ENCODE data around the gene SLC16A7. TPM values are rescaled to one million over a fixed set of nuclear protein-coding genes. Genes with fewer than 3 reads are reported as not detected.

SLC16A7 gene
- total RNA-seq, 4 donors from 2014 or later = 39.1 to 163 (median 88.9) TPM

DNA sequence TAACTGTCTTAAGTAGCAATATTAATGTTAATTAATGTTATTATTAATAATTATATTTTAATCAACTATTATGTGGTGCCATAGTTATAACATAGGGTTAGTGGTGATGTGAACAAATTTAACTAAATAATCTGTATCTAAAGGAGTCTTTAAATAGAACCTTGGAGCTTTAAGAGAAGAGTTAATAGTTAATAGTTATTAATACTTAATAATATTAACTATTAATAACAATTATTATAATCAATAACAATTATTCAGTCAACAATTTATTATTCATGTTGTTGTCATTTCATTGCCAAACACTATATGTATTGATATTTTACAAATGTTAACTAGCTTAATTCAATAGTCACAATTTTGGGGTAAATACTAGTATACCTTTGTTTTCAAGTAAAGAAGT is 58.2 kb downstream of the SLC16A7 start:
- TF ChIP-seq, protein P1, sequence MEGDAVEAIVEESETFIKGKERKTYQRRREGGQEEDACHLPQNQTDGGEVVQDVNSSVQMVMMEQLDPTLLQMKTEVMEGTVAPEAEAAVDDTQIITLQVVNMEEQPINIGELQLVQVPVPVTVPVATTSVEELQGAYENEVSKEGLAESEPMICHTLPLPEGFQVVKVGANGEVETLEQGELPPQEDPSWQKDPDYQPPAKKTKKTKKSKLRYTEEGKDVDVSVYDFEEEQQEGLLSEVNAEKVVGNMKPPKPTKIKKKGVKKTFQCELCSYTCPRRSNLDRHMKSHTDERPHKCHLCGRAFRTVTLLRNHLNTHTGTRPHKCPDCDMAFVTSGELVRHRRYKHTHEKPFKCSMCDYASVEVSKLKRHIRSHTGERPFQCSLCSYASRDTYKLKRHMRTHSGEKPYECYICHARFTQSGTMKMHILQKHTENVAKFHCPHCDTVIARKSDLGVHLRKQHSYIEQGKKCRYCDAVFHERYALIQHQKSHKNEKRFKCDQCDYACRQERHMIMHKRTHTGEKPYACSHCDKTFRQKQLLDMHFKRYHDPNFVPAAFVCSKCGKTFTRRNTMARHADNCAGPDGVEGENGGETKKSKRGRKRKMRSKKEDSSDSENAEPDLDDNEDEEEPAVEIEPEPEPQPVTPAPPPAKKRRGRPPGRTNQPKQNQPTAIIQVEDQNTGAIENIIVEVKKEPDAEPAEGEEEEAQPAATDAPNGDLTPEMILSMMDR (IDR thresholded peaks at IDR 0.05; ENCODE audit: low read depth) = no peak

DNA sequence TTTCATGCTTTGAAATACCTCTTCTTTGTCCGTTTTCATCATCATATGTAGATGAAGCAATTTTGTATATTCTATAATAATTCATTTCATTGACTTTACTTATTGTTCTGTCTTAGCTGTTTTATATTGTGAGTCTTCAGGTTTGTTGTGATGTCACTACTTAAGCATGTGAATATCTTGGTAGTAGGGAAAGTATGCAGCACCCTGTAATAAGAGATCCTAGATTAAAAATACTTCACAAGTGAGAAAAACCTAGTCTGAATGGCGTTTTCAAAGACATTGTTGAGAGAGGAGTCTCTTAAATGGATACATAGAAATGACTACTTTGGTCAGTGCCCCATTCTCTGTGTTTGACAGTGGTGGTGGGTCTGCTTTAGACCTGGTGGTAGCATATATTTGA is 61.4 kb downstream of the SLC16A7 start:
- TF ChIP-seq, protein P1 (IDR thresholded peaks at IDR 0.05; ENCODE audit: low read depth) = no peak

DNA sequence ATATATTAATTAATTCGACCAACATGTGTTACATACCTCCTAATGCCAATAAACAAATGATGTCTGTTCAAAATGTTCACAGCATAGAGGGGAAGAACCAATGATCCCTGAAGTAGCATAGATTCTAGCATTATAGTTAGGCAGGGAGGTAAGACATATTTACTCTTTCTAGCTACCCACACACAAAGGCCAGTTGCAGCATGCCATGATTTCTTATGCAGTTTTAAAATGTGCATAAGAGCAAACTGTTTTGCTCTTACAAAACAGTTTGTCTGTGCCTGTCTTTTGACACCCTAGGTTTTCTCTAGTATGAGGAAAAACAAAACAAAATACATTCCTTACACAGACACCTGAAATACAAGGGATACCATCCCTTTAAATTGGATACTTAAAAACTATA is 61.9 kb downstream of the SLC16A7 start:
- TF ChIP-seq, protein P1 (IDR thresholded peaks at IDR 0.05; ENCODE audit: low read depth) = no peak

DNA sequence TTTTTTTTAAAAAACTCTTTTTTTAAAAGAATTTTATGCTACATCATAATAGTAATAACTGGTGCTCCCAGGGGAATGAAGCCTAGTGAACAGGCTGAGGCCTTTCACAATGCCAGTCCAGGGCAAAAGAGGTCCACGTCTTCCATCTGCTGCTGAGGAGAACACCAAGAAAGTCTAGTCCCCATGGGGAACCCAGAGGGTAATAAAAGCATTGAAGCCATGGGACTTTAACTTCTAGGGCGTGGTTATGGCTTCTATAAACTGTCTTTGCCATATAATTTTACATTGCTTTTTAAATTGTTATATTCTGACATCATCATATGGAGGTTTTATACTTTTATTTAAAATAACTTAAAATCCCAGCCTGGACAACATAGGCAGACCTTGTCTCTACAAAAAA is 64.3 kb downstream of the SLC16A7 start:
- TF ChIP-seq, protein P1 (IDR thresholded peaks at IDR 0.05; ENCODE audit: low read depth) = no peak

DNA sequence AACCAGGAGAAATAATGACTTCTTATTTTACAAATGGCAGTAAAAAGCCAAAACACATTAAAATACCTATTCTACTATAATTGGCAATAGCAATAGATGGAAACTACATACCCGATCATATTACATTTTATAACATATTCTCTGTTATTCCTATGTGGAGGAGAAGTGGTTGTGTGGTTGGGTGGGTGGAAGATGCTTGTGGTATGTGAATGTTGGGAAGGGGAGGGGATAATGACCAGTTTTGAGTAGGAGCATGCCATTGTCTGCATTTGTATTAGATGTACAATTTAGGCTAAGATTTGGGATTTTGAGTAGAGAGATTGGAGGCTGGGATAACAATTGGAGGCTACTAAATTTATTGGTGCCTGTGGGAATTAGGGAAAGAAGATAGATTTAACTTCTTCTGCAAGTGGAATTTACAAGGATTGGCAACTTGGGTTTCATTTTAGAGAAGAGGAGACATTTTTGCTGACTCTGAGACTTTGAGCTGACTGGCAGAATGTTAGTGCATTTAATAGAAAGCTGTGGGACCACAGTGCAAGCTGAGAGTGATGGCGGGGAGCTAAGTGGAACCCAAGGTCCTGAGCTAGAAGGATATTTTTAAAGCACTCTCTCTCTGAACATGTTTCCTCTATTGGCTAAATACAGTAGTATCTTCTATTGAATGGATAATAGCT is 65.2 kb downstream of the SLC16A7 start:
- TF ChIP-seq, protein P1 (IDR thresholded peaks at IDR 0.05; ENCODE audit: low read depth) = no peak

DNA sequence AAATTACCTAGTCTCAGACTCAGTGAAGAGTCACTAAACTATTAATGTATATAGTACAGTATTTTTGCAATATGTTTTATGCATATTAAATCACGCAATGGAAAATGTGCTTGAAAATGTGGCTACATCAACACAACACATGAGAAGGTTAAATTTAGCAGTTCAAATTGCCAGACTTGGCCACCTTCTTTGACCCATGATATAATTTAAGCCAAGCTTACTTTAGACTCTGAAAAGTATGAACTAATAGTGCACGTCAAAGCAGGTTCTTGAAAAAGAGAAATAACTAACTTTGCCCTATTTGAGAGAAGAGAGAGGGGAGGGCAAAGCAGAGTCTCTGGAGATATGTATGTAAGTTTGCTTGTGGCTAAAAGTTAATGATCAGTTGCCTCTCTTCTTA is 68.7 kb downstream of the SLC16A7 start:
- TF ChIP-seq, protein P1 (IDR thresholded peaks at IDR 0.05; ENCODE audit: low read depth) = no peak

DNA sequence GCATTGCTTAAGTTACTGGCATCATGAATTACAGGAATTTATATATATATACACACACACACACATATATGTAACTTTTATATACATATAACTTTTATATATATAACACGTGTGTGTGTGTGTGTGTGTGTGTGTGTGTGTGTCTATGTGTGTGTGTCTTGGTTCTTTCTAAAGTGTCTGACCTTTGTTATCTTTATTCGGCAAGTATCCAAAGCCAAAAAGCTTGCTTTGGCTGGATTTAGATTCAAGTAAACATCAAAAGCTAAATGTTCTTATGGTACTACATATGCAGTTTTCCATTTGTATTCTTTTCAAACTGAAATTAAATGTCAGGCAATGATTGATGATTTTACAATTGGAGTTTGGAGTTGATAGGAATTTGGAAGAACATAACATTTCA is 69.9 kb downstream of the SLC16A7 start:
- TF ChIP-seq, protein P1 (IDR thresholded peaks at IDR 0.05; ENCODE audit: low read depth) = no peak

Data from subcutaneous adipose tissue (tissue), 4 donors.